Measurements from ENCODE around the gene OTX1.
"Not testable (repeated sequence)": the region's sequence is repeated elsewhere in the genome, so short reads cannot be mapped to it uniquely, and the experiment has no call there.

OTX1 gene

DNA sequence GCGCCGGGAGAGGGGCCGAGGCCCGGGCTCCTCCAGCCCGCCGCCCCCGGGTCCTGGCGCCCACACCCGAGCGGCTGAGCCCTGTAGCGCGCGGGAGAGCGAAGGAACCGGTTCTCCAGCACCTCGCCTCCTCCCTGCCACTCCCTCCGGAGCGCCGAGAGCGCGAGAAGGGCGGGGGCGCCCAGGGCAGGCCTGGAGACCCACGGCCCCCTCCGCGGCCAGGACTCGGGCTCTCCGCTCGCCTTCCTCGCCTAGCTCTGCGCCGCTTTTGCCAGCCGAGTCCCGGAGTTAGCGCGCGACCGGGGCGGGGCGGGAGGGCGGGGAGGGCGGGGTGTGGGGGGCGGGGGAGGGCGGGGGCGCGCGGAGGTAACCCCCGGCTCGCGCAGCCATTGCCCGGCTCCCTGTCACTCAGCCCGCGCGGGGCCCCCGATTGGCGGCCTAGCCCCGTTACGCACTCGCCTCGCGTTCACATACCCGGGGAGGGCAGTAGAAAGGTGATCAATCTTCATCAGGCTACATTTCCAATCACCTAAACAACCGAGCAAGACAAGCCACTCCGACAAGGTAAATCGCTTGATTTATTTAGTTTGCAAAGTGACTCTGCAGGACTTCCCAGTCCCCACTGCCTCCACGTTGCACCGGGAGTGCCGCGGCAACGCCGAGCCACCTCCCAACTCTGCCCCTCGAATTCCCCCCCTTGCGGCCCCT is at the start of gene OTX1:
OTX1 (plus strand) TSS at position 497 of the 708 bp plus-strand sequence. CDS start 2,161 bp downstream, outside the sequence.
- DNase-seq (ENCODE audit: low read depth, low spot score): no peak

GRCh38 chr2:63001576-63001975 is 49.1 kb upstream of the OTX1 start:
- no peak for DNase-seq (ENCODE audit: low read depth, low spot score)

DNA sequence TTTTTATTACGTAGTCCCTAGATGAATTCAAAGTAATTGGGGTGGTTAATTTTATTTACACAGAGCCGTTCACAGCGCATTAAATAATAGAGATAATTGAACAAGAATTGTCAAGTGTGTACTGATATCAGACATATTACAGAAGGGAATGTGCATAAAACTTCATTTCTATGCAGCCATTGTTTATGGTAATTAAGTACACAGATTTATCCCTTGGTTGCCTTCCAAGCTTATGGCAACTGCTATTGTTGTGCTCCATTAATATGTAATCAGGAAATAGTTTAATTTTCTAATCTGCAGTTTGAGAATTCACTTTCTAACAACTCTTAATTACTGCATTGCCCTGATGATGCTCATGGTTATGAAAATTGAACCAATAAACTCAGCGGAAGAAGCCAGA is 47.3 kb upstream of the OTX1 start:
- no peak for DNase-seq (ENCODE audit: low read depth, low spot score)

GRCh38 chr2:63007813-63008458 is 42.7 kb upstream of the OTX1 start:
- no peak for DNase-seq (ENCODE audit: low read depth, low spot score)

GRCh38 chr2:63008838-63009237 is 41.8 kb upstream of the OTX1 start:
- DNase-seq (ENCODE audit: low read depth, low spot score): no peak

GRCh38 chr2:63009490-63009889 is 41.1 kb upstream of the OTX1 start:
- DNase-seq (ENCODE audit: low read depth, low spot score): no peak

DNA sequence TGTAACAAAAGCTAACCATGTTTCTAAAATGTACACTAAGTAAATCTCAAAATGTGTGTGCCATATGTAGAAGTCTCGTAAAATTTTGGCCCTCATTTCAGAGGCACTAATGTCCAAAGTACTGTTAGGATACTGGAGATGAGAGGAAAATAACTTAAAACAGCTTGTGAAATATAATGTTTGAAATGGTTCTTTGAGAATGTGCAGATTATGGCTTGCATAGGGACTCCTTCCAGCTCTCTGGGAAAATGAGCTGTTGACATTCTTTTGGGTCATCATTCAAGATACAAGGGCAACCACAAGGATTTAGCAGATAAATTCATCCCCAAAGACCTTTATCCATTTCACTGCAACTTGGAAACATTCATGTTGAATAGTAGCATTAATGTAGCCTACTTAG is 38.1 kb upstream of the OTX1 start:
- no peak for DNase-seq (ENCODE audit: low read depth, low spot score)

DNA sequence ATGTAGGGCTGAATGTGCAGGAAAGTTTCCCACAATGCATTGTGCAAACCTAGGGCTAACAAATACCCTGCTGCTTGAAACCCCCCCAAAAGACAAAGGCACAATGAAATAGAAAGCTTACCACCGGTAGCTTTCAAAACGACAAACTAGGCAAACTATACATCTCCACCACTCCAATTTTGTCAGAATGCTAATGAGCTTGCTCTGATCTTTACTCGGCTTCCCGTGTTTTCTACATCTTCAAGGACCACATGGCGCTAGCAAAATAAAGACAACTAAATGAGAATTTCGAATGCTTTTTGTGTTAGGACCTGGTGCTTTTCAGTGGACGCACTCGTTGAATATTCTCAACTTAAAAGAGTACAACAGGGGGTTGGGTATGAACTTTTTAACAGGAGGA is 37.2 kb upstream of the OTX1 start:
- no peak for DNase-seq (ENCODE audit: low read depth, low spot score)

DNA sequence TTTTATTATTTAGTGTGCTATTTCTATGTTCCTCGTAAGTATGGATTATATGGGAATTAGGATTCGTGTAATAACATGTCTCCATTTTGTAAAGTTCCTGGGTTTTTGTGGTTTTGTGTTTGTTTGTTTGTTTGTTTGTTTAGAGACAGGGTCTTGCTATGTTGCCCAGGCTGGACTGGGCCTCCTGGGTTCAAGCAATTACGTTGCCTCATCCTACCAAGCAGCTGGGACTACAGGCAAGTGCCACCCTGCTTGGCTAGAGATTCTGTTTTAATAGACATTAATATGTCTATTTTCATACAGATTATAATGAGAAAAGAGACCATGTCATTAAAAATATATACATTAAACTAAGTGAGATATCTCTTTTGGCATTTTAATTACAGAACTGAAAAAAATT is 35.2 kb upstream of the OTX1 start:
- no peak for DNase-seq (ENCODE audit: low read depth, low spot score)

GRCh38 chr2:63018439-63018838 is 32.2 kb upstream of the OTX1 start:
- no peak for DNase-seq (ENCODE audit: low read depth, low spot score)

DNA sequence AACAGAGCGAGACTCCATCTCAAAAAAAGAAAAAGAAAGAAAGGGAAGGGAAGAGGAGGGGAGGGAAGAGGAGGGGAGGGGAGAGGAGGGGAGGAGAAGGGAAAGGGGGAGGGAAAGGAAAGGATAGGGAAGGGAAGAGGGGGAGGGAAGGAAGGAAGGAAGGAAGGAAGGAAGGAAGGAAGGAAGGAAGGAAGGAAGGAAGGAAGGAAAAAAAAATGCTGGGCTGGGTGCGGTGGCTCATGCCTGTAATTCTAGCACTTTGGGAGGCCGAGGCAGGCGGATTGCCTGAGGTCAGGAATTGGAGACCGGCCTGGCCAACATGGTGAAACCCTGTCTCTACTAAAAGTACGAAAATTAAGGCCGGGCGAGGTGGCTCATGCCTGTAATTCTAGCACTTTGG is 30.9 kb upstream of the OTX1 start:
- DNase-seq (ENCODE audit: low read depth, low spot score): not testable (repeated sequence)

DNA sequence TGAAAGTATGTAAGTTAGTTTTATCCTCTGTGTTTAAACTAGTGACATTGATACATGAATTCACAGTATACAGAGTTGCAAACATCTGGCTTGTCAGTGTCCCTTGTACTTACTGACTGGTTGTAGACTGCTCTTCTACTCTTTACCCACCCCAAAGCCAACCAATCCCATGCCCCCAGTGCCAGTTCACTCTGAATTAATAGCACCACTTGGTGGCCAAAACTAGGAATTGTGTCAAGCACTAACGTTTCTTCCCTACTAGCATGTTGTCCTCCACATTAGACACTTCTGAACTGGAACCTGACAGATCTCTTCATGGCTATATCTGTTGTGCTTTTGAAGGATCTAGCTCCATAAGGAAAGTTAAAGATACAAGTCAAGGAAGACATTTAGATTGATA is 27.2 kb upstream of the OTX1 start:
- no peak for DNase-seq (ENCODE audit: low read depth, low spot score)

GRCh38 chr2:63027220-63027619 is 23.4 kb upstream of the OTX1 start:
- DNase-seq (ENCODE audit: low read depth, low spot score): no peak

- no peak for DNase-seq (ENCODE audit: low read depth, low spot score)
Observed at GRCh38 chr2:63029058-63029457, 21.6 kb upstream of the OTX1 start.

DNA sequence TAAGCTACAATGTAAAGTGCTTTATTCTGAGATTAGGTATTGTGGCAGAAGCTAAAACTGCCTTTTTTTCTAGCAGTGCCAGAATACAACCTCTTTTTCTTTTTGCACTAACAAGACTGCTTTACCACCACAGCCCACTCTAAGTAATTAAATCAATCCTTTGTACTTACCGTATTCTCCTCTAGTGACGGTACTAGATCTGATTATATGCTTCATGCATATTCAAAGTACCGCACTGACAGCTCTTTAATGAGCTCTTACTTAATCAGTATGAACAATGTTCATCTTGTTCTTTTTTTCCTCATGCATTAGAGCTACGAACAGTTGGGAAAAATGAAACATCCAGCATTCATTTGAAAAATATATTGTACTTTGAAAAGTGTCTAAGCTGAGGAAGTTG is 16.1 kb upstream of the OTX1 start:
- DNase-seq (ENCODE audit: low read depth, low spot score): no peak

DNA sequence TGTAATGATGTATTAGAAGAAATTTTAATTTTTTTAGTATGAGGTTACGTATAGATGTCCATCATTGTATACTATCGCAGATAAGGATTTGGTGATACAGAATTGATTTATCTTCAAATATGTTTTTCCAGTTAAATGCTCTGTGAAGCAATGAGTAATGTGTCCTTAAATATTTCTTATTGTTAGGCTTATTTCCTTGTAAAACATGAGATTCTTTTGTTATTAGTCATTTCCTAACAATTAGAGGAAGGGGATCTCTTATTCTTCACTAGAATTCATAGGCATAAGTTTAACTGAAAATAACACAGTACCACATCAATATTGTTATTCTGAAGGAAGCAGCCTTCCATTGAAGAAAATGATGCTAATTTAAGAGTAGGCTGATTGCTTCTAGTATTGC is 15.5 kb upstream of the OTX1 start:
- DNase-seq (ENCODE audit: low read depth, low spot score): no peak

DNA sequence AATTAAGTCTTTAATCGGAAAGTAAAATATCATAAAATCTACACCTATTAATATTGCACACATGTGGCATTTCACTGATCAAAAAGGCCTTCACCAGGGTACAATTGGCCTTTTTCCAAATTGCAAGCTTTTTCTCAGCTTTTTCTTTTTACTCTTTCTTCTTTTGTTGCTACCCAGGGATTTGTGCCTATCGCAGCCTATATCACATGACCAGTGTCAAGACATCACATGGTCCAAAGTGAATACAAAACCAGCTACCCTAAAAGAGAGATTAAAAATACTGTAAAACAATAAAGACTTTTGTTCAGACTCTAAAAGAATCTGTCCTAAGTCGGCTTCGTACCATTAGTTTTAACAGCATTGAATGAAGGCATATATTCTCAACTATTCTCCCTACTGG is 15.0 kb upstream of the OTX1 start:
- DNase-seq (ENCODE audit: low read depth, low spot score): no peak

DNA sequence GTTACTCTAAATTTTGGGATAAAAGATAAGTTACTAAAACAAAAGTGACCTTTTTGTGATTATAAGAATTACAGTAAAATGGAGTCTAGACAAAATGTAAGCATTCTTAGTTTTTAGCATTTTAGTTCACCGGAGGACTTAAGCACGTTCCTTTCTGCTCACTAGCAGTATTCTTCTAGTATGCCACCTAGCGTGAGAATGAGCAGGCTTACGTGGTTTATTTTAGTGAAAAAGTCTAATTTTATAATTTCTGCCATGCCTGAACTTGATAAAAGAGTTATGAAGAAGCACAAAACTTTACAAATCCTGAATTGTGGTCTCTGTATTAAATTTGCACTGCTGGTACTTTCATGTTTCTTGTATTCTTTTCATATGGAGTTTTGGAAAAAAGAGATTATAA is 12.6 kb upstream of the OTX1 start:
- DNase-seq (ENCODE audit: low read depth, low spot score): no peak

- no peak for DNase-seq (ENCODE audit: low read depth, low spot score)
Observed at GRCh38 chr2:63040586-63040985, 10.0 kb upstream of the OTX1 start.

- DNase-seq (ENCODE audit: low read depth, low spot score): no peak
Observed at GRCh38 chr2:63041592-63041991, 9.0 kb upstream of the OTX1 start.

DNA sequence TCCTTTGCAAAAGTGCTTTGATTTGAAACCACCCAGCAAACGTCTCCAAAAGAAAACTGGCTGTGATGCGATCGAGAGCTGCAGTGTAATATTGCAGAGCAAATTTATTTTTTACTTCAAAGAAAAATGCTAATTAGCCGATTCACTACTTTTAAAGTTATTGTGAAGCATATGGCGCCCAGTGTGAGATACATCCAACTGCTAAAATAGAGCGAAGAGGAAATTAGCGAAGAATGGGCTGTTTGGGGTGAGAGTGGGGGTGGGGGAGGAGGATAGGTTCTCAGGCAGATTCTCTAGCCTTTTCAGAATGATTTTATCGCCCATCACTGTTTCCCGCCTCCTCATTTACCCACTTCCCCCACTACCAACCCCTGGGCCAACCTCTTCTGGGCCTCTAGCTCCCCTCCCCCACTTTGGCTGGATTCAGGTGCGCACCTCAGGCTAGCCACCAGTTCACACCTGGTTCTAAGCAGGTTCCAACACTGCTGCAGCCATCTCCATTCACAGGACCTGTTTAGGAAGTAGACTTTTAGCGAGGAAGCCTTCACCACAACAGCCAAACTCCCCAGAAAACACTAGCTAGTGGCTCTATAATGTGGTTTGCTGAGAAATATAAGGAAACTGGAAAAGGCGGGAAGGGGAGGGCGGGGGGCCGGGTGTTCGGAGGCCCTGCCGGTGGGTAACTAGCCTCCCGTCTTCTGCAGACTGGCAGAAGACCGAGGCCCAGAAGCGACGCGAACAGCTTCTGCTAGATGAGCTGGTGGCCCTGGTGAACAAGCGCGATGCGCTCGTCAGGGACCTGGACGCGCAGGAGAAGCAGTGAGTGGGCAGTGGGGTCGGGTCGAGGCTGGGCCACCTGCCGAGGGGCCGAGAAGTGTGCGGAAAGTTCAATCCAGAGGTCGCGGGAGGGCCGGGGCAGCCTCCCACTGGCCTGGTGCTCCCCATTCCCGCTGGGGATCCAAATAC is 6.0 kb upstream of the OTX1 start:
- DNase-seq (ENCODE audit: low read depth, low spot score): no peak

GRCh38 chr2:63046552-63046951 is 4.1 kb upstream of the OTX1 start:
- no peak for DNase-seq (ENCODE audit: low read depth, low spot score)

DNA sequence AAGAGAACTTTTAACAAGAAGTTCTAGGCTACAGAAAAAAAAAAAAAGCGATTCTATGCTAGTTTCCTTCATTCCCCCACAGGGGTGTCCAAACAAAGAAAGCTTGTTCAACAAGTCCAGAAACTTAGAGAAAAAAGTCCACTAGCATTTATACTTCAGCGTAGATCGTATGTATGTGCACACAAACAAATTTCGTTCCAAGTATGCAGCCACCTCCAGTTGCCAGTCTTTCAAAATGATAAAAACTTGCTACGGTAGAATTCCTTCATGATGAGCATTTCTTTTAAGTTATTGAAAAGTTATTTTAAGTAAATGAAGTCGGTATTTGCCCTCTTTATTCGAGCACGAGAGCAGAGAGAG is 3.7 kb upstream of the OTX1 start:
- DNase-seq (ENCODE audit: low read depth, low spot score): no peak
